HUDEP-2 (cell line): Measurements from ENCODE around the gene TMCO4.

Experiments
- DNase-seq, 76 experiments: peaks; one replicate each; lab custom pipeline; 2025; ENCODE audit not compliant: unreplicated experiment in 76 of 76; lab: John Stamatoyannopoulos, UW

The TMCO4 gene

DNA sequence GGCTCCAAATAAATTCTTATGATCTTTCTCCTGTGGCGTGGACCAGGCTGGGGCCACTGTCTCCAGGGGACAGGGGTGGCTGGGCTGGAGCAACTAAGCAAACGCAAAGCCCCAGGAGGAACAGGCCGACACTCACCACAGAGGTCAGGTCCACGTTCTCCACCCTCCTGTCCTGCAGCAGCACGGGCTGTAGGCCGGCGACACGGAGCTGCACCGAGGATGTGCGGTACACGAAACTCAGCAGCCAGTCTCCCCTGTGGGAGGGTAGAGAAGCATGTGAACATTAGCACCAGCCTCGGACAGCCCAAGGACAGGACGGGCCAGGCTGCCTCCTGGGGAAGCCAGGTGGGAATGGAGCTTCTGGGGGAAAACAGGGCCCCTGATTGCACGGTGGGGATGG is 105.4 kb downstream of the TMCO4 start:
- no peak for DNase-seq

- DNase-seq, result no peak
These were observed 109.4 kb downstream of the TMCO4 start for GRCh38 chr1:19690342-19690741.

DNA sequence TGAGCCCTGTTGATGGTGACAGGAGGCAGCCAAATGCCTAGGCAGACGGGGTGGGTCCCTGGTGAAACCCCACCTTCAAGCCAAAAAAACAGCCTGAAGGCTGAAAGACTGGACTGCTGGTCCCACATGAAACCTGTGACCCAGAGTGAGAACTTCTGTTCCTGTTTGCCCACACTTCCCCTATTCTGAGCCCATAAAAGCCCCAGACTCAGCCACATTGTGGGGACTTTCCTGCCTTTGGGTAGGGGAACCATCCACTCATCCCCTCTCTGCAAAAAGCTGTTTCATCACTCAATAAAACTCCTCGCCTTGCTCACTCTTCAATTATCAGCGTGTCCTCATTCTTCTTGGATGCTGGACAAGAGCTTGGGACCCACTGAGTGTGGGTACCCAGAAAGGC is 109.9 kb downstream of the TMCO4 start:
- DNase-seq, result no peak

DNA sequence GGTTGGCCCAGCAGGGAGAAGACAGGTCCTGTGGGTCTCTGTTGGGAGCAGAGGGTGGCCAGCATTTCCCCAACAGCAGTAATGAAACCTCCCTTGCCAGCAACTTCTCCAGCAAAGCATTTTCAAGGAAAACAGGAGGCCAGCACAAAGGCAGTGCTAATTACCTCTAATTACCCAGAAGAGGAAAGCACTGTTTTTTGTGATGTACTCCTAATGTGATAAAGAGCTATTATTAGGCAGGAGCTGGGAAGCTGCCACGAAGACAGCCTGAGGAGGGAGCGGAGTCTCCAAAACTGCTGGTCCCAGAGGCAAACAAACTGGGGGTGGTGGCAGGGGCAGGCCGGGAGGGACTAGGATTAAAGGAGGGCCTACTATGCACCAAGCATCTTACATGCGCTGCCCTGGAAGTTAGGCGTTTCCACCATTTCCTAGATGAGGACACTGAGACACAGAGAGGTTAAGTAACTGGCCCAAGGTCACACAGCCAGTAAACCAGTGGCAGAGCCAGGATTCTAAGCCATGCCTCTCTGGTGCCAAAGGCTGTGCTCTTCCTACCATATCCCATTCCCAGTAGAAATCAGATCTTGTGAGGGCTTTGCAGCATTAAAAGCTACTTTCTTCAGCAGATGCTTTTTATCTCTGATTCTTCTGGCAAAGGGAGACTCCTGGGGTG is 110.5 kb downstream of the TMCO4 start:
- DNase-seq, result no peak

- DNase-seq, result no peak
These were observed 111.5 kb downstream of the TMCO4 start for GRCh38 chr1:19688041-19688842.

DNA sequence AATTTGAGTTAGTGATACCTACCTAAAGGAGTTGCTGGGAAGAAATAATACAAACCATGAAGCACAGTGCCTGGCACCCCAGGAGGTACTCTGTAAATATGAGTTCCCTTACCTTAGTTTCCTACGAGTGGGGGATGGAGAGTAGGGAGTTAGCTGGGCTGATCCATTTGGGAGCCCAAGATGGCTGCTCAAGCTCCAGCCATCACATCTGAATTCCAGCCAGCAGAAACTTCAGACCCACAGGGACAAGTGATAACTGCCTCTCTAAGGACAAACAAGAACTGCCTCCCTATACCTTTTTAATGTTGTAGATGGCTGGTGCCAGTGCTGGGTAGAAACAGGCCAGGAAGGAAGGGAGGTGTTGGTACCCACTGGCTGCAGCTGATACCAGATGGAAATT is 112.3 kb downstream of the TMCO4 start:
- no peak for DNase-seq

DNA sequence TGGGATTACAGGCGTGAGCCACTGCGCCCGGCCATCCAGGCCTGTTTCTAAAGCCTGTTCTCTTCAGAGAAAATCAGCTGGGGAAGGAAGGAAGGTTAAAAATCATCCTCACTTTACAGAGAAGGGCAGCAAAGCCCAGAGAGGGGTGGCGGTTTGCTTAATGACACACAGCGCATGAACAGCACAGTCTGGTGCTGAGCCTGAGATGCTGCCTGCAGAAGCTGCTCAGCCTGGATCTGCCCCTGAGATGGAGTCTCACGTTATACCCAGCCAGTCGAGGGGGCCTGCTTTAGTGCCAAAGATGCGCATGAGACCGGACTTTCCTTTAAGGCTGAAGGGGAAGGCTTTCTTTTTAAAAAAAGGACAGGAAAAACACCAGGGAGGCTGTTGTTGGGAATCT is 113.7 kb downstream of the TMCO4 start:
- DNase-seq, result no peak

- DNase-seq, result no peak
These were observed 115.0 kb downstream of the TMCO4 start for GRCh38 chr1:19684677-19685076.

DNA sequence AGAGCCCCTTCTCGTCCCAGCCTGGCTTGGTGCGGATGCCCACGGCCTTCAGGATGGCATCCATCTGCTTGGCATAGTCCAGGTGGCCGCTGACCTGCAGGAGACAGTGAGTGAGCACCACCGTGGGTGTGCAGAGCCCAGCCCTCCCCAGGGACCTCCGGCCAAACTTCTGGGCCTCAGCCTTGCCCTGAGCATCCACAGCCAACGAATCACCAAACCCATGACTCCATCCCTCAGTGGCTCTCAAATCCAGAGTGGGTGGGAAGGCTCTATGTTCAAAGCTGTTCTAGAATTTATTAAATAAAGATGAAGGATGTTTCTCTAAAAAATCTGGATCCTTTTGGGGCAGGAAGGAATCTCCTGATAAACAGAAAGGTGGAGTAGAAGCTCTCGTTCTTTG is 116.4 kb downstream of the TMCO4 start:
- no peak for DNase-seq

- no peak for DNase-seq
These were observed 116.8 kb downstream of the TMCO4 start for GRCh38 chr1:19682901-19683300.

GRCh38 chr1:19682257-19682656 is 117.5 kb downstream of the TMCO4 start:
- DNase-seq, result no peak

- DNase-seq, result no peak
These were observed 119.1 kb downstream of the TMCO4 start for GRCh38 chr1:19680644-19681043.

DNA sequence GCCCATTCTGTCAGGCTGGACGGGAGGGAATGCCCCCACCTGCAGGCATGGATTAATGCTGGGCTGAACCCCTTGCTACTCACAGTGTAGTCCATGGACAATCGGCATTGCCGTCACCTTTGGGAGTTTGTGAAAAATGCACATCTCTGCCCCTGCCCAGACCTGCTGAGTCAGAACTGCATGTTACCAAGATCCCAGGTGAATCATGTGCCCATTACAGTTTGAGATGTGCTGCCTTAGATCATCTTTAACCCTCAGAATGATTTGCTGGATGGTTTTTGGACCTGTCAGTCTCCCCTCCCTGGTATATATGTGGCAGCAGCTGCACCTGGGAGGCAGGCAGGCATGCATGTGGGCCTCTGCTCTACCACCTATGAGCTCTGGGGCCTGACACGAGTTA is 120.0 kb downstream of the TMCO4 start:
- no peak for DNase-seq

- no peak for DNase-seq
These were observed 120.7 kb downstream of the TMCO4 start for GRCh38 chr1:19678931-19679453.

DNA sequence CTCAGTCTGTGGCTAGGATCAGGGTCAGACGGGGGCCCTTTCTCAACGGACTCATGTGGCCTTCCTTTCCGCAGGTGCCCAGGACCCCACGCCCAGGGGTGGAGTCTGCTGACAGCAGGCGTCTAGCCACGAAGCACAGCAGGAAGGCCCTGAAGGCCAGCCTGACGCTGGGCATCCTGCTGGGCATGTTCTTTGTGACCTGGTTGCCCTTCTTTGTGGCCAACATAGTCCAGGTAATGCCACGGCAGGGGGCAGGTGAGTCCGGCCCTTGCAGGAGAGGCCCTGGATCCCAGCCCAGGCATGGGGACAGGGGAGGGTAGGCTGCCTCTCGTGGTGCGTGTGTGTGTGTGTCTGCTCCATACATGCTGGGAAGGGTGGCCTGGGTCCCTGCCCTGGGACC is 121.2 kb downstream of the TMCO4 start:
- no peak for DNase-seq

- peak in 27 of 76 experiments; percentile 3 to 32 (median 13) for DNase-seq
These were observed 123.2 kb downstream of the TMCO4 start for GRCh38 chr1:19676438-19676922.

- DNase-seq, result no peak
These were observed 123.9 kb downstream of the TMCO4 start for GRCh38 chr1:19675797-19676196.

GRCh38 chr1:19672237-19672636 is 127.5 kb downstream of the TMCO4 start:
- DNase-seq, result no peak

GRCh38 chr1:19670787-19671186 is 128.9 kb downstream of the TMCO4 start:
- no peak for DNase-seq

DNA sequence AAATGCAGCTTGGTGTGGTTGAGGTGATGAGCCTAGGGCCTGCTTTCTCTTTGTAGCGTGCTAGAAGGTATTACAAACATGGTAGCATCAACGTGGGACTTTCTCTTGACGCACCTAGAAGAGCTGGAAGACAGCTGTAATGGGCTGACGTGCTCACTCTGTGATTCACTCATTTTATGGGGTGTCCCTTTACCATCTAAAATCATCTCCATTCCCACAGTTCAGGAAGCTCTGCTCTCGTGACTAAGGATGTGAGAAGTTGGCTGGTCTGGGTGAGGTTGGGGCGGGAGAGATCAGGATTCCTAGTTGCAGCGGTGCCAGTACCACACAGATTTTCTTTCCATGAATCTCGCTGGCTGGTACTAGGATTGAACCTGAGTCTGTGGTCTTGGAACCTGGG is 130.8 kb downstream of the TMCO4 start:
- DNase-seq, result no peak

- DNase-seq, result no peak
These were observed 133.9 kb downstream of the TMCO4 start for GRCh38 chr1:19665496-19666465.
